ENCODE results near the gene NAB2.

The NAB2 gene

GRCh38 chr12:57094208-57095160 is 5.6 kb downstream of the NAB2 start:
- no peak for DNase-seq (ENCODE audit: low read depth, low spot score)

GRCh38 chr12:57095440-57095839 is 6.5 kb downstream of the NAB2 start:
- DNase-seq (ENCODE audit: low read depth, low spot score): no peak

- no peak for DNase-seq (ENCODE audit: low read depth, low spot score)
Measured at GRCh38 chr12:57096099-57096572, 7.2 kb downstream of the NAB2 start.

- DNase-seq (ENCODE audit: low read depth, low spot score): no peak
Measured at GRCh38 chr12:57096748-57097553, 8.0 kb downstream of the NAB2 start.

GRCh38 chr12:57097554-57097835 is 8.6 kb downstream of the NAB2 start:
- no peak for DNase-seq (ENCODE audit: low read depth, low spot score)

- DNase-seq (ENCODE audit: low read depth, low spot score): no peak
Measured at GRCh38 chr12:57098546-57098945, 9.6 kb downstream of the NAB2 start.

GRCh38 chr12:57099047-57099714 is 10.3 kb downstream of the NAB2 start:
- no peak for DNase-seq (ENCODE audit: low read depth, low spot score)

- DNase-seq (ENCODE audit: low read depth, low spot score): no peak
Measured at GRCh38 chr12:57099766-57100165, 10.9 kb downstream of the NAB2 start.

GRCh38 chr12:57101892-57102695 is 13.2 kb downstream of the NAB2 start:
- no peak for DNase-seq (ENCODE audit: low read depth, low spot score)

- DNase-seq (ENCODE audit: low read depth, low spot score): no peak
Measured at GRCh38 chr12:57103856-57104255, 14.9 kb downstream of the NAB2 start.

- no peak for DNase-seq (ENCODE audit: low read depth, low spot score)
Measured at GRCh38 chr12:57104292-57104910, 15.5 kb downstream of the NAB2 start.

- DNase-seq (ENCODE audit: low read depth, low spot score): no peak
Measured at GRCh38 chr12:57105011-57105753, 16.3 kb downstream of the NAB2 start.

GRCh38 chr12:57106021-57106708 is 17.3 kb downstream of the NAB2 start:
- DNase-seq (ENCODE audit: low read depth, low spot score): no peak

- DNase-seq (ENCODE audit: low read depth, low spot score): no peak
Measured at GRCh38 chr12:57107456-57108155, 18.7 kb downstream of the NAB2 start.

- DNase-seq (ENCODE audit: low read depth, low spot score): no peak
Measured at GRCh38 chr12:57109207-57110103, 20.5 kb downstream of the NAB2 start.

GRCh38 chr12:57110104-57111030 is 21.5 kb downstream of the NAB2 start:
- no peak for DNase-seq (ENCODE audit: low read depth, low spot score)

Measured in iPS DF 19.7 (cell line).